ENCODE results near the gene CHAT.

DNA sequence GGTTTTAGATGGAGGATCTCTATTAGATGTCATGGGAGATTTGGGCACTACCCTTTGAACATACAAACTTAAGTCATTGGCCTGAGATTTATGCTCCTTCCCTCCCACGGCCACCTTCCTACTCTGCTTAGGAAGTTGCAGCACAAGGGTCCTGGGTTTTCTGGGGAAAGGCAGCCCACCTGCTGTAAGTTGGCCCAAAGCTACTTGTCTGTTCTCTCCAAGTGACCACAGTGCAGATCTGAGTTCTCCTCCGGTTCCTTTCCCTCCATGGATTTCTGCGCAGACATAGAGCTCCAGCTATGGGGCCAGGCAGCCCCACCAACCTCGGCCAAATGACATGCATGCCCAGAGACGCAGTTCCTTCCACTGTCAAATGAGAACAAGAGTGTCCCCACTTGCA lies 52.8 kb downstream of the CHAT start:
- TF ChIP-seq ZNF121 (tag by site-specific recombination; IDR thresholded peaks at IDR 0.05) (no peak), SP2 (tag by site-specific recombination; IDR thresholded peaks at IDR 0.05) (no peak)
- TF ChIP-seq, protein P1, sequence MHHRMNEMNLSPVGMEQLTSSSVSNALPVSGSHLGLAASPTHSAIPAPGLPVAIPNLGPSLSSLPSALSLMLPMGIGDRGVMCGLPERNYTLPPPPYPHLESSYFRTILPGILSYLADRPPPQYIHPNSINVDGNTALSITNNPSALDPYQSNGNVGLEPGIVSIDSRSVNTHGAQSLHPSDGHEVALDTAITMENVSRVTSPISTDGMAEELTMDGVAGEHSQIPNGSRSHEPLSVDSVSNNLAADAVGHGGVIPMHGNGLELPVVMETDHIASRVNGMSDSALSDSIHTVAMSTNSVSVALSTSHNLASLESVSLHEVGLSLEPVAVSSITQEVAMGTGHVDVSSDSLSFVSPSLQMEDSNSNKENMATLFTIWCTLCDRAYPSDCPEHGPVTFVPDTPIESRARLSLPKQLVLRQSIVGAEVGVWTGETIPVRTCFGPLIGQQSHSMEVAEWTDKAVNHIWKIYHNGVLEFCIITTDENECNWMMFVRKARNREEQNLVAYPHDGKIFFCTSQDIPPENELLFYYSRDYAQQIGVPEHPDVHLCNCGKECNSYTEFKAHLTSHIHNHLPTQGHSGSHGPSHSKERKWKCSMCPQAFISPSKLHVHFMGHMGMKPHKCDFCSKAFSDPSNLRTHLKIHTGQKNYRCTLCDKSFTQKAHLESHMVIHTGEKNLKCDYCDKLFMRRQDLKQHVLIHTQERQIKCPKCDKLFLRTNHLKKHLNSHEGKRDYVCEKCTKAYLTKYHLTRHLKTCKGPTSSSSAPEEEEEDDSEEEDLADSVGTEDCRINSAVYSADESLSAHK (tag by site-specific recombination; IDR thresholded peaks at IDR 0.05), result no peak
